Immature natural killer cell (primary cell): Measurements from ENCODE around the gene RNF168. TPM values are rescaled to one million over a fixed set of nuclear protein-coding genes. Genes with fewer than 3 reads are reported as not detected.
"Not testable (repeated sequence)": the region's sequence is repeated elsewhere in the genome, so short reads cannot be mapped to it uniquely, and the experiment has no call there.

Experiments
- DNase-seq, 3 donors: peaks; one replicate each; pipeline ENCODE4 v3.0.0; 2022; ENCODE audit warnings: mixed read lengths in 1 of 3
- H3K27ac Mint-ChIP-seq, 6 donors: one replicate each; pipeline ENCODE4 v1.8.0; 2020; ENCODE audit warnings: mixed read lengths in 6 of 6, mild to moderate bottlenecking in 5 of 6, inconsistent platforms in 4 of 6, moderate library complexity in 3 of 6
- H3K27me3 Mint-ChIP-seq, 3 donors: one replicate each; pipeline ENCODE4 v1.8.0; 2020 to 2021; ENCODE audit warnings: low read depth in 3 of 3, mild to moderate bottlenecking in 3 of 3, mixed read lengths in 3 of 3, moderate library complexity in 3 of 3, inconsistent platforms in 1 of 3
- H3K36me3 Mint-ChIP-seq, 3 donors: one replicate each; pipeline ENCODE4 v1.8.0; 2020; ENCODE audit warnings: mixed read lengths in 3 of 3, inconsistent platforms in 2 of 3, mild to moderate bottlenecking in 2 of 3
- H3K4me1 Mint-ChIP-seq, 2 donors: one replicate each; pipeline ENCODE4 v1.8.0; 2020; ENCODE audit warnings: inconsistent platforms in 2 of 2, mild to moderate bottlenecking in 2 of 2, mixed read lengths in 2 of 2, moderate library complexity in 1 of 2
- H3K4me3 Mint-ChIP-seq, 5 donors: one replicate each; pipeline ENCODE4 v1.8.0; 2020; ENCODE audit warnings: mild to moderate bottlenecking in 5 of 5, mixed read lengths in 5 of 5, inconsistent platforms in 3 of 5, moderate library complexity in 3 of 5
- H3K9me3 Mint-ChIP-seq, 6 donors: one replicate each; pipeline ENCODE4 v1.8.0; 2020; ENCODE audit warnings: mild to moderate bottlenecking in 6 of 6, mixed read lengths in 6 of 6, inconsistent platforms in 4 of 6, moderate library complexity in 3 of 6
- polyA plus RNA-seq, 3 donors: library from polyadenylated mRNA; unstranded; fragments of 300-500 nt; fragmentation: Illumina TruSeq; gene quantifications; one replicate each; pipeline ENCODE4 v1.2.3, GENCODE V29; 2021

RNF168 gene
- polyA plus RNA-seq, 3 donors from 2014 or later: 7.6 to 23.9 (median 12.0) TPM

- Mint-ChIP-seq H3K27me3 (peaks cover 0 to 9% (median 4%) of the 10 kb centered on the region in 3 donors), H3K4me3 (no peak overlapping the region), H3K36me3 (peaks cover 7 to 11% (median 10%) of the 10 kb centered on the region in 3 donors), H3K27ac (no peak overlapping the region), H3K4me1 (peaks cover 0 to 2% of the 10 kb centered on the region in 2 donors), H3K9me3 (peaks cover 16 to 25% (median 18%) of the 10 kb centered on the region in 6 donors)
- DNase-seq: no peak
Measured at GRCh38 chr3:196524527-196524926, 21.0 kb upstream of the RNF168 start.

GRCh38 chr3:196523841-196524240, 20.3 kb upstream of the RNF168 start:
- no peak for DNase-seq
- peaks cover 0 to 9% (median 8%) of the 10 kb centered on the region in 3 donors for H3K27me3 Mint-ChIP-seq
- H3K4me1 Mint-ChIP-seq: no peaks in the 10 kb centered on the region
- peaks cover 23 to 32% (median 24%) of the 10 kb centered on the region in 6 donors for H3K9me3 Mint-ChIP-seq
- peaks cover 9 to 11% (median 10%) of the 10 kb centered on the region in 3 donors for H3K36me3 Mint-ChIP-seq
- no peak overlapping the region for H3K4me3 Mint-ChIP-seq
- H3K27ac Mint-ChIP-seq: no peak overlapping the region

GRCh38 chr3:196521291-196521690, 17.7 kb upstream of the RNF168 start:
- not testable (repeated sequence) for H3K4me1 Mint-ChIP-seq, H3K4me3 Mint-ChIP-seq, H3K27me3 Mint-ChIP-seq, H3K27ac Mint-ChIP-seq, DNase-seq
- Mint-ChIP-seq H3K9me3 (peaks cover 26 to 43% (median 30%) of the 10 kb centered on the region in 6 donors), H3K36me3 (peaks cover 9 to 11% (median 10%) of the 10 kb centered on the region in 3 donors)

GRCh38 chr3:196519718-196520082, 16.1 kb upstream of the RNF168 start:
- Mint-ChIP-seq H3K4me3 (no peak overlapping the region), H3K27me3 (peaks cover 3 to 10% (median 9%) of the 10 kb centered on the region in 3 donors), H3K4me1 (no peaks in the 10 kb centered on the region), H3K9me3 (peaks cover 29 to 43% (median 30%) of the 10 kb centered on the region in 6 donors), H3K27ac (no peak overlapping the region), H3K36me3 (peaks cover 9 to 11% (median 10%) of the 10 kb centered on the region in 3 donors)
- peak in 1 of 3 donors; percentile 3 for DNase-seq

GRCh38 chr3:196518966-196519717, 15.6 kb upstream of the RNF168 start:
- H3K4me3 Mint-ChIP-seq: no peak overlapping the region
- no peak overlapping the region for H3K27ac Mint-ChIP-seq
- peaks cover 9 to 11% (median 10%) of the 10 kb centered on the region in 3 donors for H3K36me3 Mint-ChIP-seq
- peaks cover 29 to 43% (median 30%) of the 10 kb centered on the region in 6 donors for H3K9me3 Mint-ChIP-seq
- DNase-seq: peak; percentile 46 to 59 (median 47)
- peaks cover 3 to 11% (median 10%) of the 10 kb centered on the region in 3 donors for H3K27me3 Mint-ChIP-seq
- H3K4me1 Mint-ChIP-seq: no peaks in the 10 kb centered on the region

- Mint-ChIP-seq H3K4me1 (no peaks in the 10 kb centered on the region), H3K36me3 (peaks cover 9 to 11% (median 10%) of the 10 kb centered on the region in 3 donors), H3K27me3 (peaks cover 4 to 11% (median 8%) of the 10 kb centered on the region in 3 donors), H3K4me3 (no peak overlapping the region), H3K27ac (no peak overlapping the region), H3K9me3 (peaks cover 27 to 43% (median 30%) of the 10 kb centered on the region in 6 donors)
- no peak for DNase-seq
Measured at GRCh38 chr3:196517919-196518318, 14.4 kb upstream of the RNF168 start.

- no peak overlapping the region for H3K4me3 Mint-ChIP-seq
- H3K27me3 Mint-ChIP-seq: peaks cover 4 to 11% (median 8%) of the 10 kb centered on the region in 3 donors
- peaks cover 24 to 43% (median 30%) of the 10 kb centered on the region in 6 donors for H3K9me3 Mint-ChIP-seq
- H3K4me1 Mint-ChIP-seq: no peaks in the 10 kb centered on the region
- DNase-seq: no peak
- H3K36me3 Mint-ChIP-seq: peaks cover 9 to 11% (median 10%) of the 10 kb centered on the region in 3 donors
- H3K27ac Mint-ChIP-seq: no peak overlapping the region
Measured at GRCh38 chr3:196517162-196517800, 13.7 kb upstream of the RNF168 start.

GRCh38 chr3:196514913-196515621, 11.5 kb upstream of the RNF168 start, which contains the start of gene SMCO1:
TSS of gene SMCO1 (minus strand) at chr3:196515346. CDS start at chr3:196515209, 137 bp downstream.
- Mint-ChIP-seq H3K4me1 (no peaks in the 10 kb centered on the region), H3K4me3 (no peak within 1 kb of the TSS), H3K9me3 (peaks cover 16 to 24% (median 18%) of the 10 kb centered on the region in 6 donors), H3K27me3 (peaks cover 4 to 11% (median 4%) of the 10 kb centered on the region in 3 donors), H3K27ac (no peak within 1 kb of the TSS), H3K36me3 (peaks cover 0 to 6% (median under 1%) of the 10 kb centered on the region in 3 donors)
- DNase-seq: no peak

GRCh38 chr3:196514350-196514716, 10.8 kb upstream of the RNF168 start:
- Mint-ChIP-seq H3K27ac (no peak overlapping the region), H3K27me3 (peaks cover 4 to 11% (median 4%) of the 10 kb centered on the region in 3 donors), H3K4me1 (no peaks in the 10 kb centered on the region), H3K9me3 (peaks cover 9 to 17% (median 11%) of the 10 kb centered on the region in 6 donors), H3K36me3 (peaks cover 0 to under 1% (median 0%) of the 10 kb centered on the region in 3 donors), H3K4me3 (no peak overlapping the region)
- DNase-seq: no peak

GRCh38 chr3:196513697-196514349, 10.3 kb upstream of the RNF168 start:
- Mint-ChIP-seq H3K27me3 (peaks cover 4 to 7% (median 4%) of the 10 kb centered on the region in 3 donors), H3K27ac (peak overlapping the region in 1 of 6 donors; percentile 4), H3K9me3 (peaks cover 4 to 12% (median 6%) of the 10 kb centered on the region in 6 donors), H3K4me1 (no peaks in the 10 kb centered on the region), H3K36me3 (no peaks in the 10 kb centered on the region), H3K4me3 (no peak overlapping the region)
- DNase-seq: no peak

GRCh38 chr3:196511646-196512425, 8.3 kb upstream of the RNF168 start:
- not testable (repeated sequence) for H3K27ac Mint-ChIP-seq, H3K4me1 Mint-ChIP-seq, H3K9me3 Mint-ChIP-seq, DNase-seq, H3K4me3 Mint-ChIP-seq, H3K27me3 Mint-ChIP-seq, H3K36me3 Mint-ChIP-seq

- H3K36me3 Mint-ChIP-seq, H3K4me1 Mint-ChIP-seq, DNase-seq, H3K4me3 Mint-ChIP-seq, H3K27ac Mint-ChIP-seq, H3K9me3 Mint-ChIP-seq, H3K27me3 Mint-ChIP-seq: not testable (repeated sequence)
Measured at GRCh38 chr3:196511108-196511507, 7.5 kb upstream of the RNF168 start.
